RCC 7860 (cell line): Measurements from ENCODE around the gene CIT.
A peak's percentile ranks its signal among the peaks of the same experiment; 100 is the strongest.

Experiments
- DNase-seq: peaks from one replicate; pipeline ENCODE4 v3.0.0-alpha.2; 2015; ENCODE audit warnings: low spot score
- FAIRE-seq: peaks from 2 replicates; lab custom pipeline; 2012; peaks lifted over from hg19 to GRCh38; lab: Jason Lieb, UNC

The CIT gene

GRCh38 chr12:119808441-119808840 is 68.7 kb downstream of the CIT start:
- DNase-seq (peak; percentile 7), FAIRE-seq (no peak)

GRCh38 chr12:119807380-119807779 is 69.7 kb downstream of the CIT start:
- DNase-seq: no peak
- no peak for FAIRE-seq

GRCh38 chr12:119804011-119804641 is 73.0 kb downstream of the CIT start:
- peak; percentile 22 for FAIRE-seq
- DNase-seq: peak; percentile 67

- FAIRE-seq: no peak
- no peak for DNase-seq
Observed at GRCh38 chr12:119803381-119803791, 73.7 kb downstream of the CIT start.

- no peak for DNase-seq
- FAIRE-seq: no peak
Observed at GRCh38 chr12:119802472-119802871, 74.6 kb downstream of the CIT start.

GRCh38 chr12:119797090-119797489 is 80.0 kb downstream of the CIT start:
- no peak for DNase-seq
- FAIRE-seq: no peak

- DNase-seq: no peak
- FAIRE-seq: no peak
Observed at GRCh38 chr12:119796292-119796691, 80.8 kb downstream of the CIT start.

GRCh38 chr12:119791453-119791852 is 85.7 kb downstream of the CIT start:
- no peak for DNase-seq
- FAIRE-seq: no peak

- DNase-seq (no peak), FAIRE-seq (no peak)
Observed at GRCh38 chr12:119788786-119789185, 88.3 kb downstream of the CIT start.

- DNase-seq (no peak), FAIRE-seq (no peak)
Observed at GRCh38 chr12:119786539-119786938, 90.6 kb downstream of the CIT start.

GRCh38 chr12:119784673-119785072 is 92.4 kb downstream of the CIT start:
- no peak for FAIRE-seq

GRCh38 chr12:119783787-119784186 is 93.3 kb downstream of the CIT start:
- DNase-seq: no peak
- no peak for FAIRE-seq

More at GRCh38 chr12:119784673-119785072, 92.4 kb downstream of the CIT start:
- no peak for DNase-seq

GRCh38 chr12:119781804-119782203 is 95.3 kb downstream of the CIT start:
- DNase-seq: no peak
- no peak for FAIRE-seq

- peak; percentile 20 for FAIRE-seq
- DNase-seq: peak; percentile 40
Observed at GRCh38 chr12:119780786-119781434, 96.2 kb downstream of the CIT start.

GRCh38 chr12:119775246-119775895 is 101.7 kb downstream of the CIT start:
- no peak for DNase-seq
- no peak for FAIRE-seq

- no peak for DNase-seq
Observed at GRCh38 chr12:119772431-119772830, 104.7 kb downstream of the CIT start.

GRCh38 chr12:119770146-119770545 is 107.0 kb downstream of the CIT start:
- FAIRE-seq (no peak), DNase-seq (no peak)

More at GRCh38 chr12:119772431-119772830, 104.7 kb downstream of the CIT start:
- no peak for FAIRE-seq

- FAIRE-seq: no peak
Observed at GRCh38 chr12:119762619-119763018, 114.5 kb downstream of the CIT start.

GRCh38 chr12:119758722-119759121 is 118.4 kb downstream of the CIT start:
- no peak for FAIRE-seq

More at GRCh38 chr12:119762619-119763018, 114.5 kb downstream of the CIT start:
- no peak for DNase-seq

GRCh38 chr12:119758234-119758633 is 118.9 kb downstream of the CIT start:
- FAIRE-seq: no peak
- DNase-seq: no peak

More at GRCh38 chr12:119758722-119759121, 118.4 kb downstream of the CIT start:
- no peak for DNase-seq

- DNase-seq (no peak), FAIRE-seq (no peak)
Observed at GRCh38 chr12:119751961-119752360, 125.2 kb downstream of the CIT start.

- no peak for DNase-seq
- FAIRE-seq: no peak
Observed at GRCh38 chr12:119749666-119750065, 127.5 kb downstream of the CIT start.
